ENCODE results near the gene OR5D18. TPM values are rescaled to one million over a fixed set of nuclear protein-coding genes. Genes with fewer than 3 reads are reported as not detected.
"Not testable (repeated sequence)": the region's sequence is repeated elsewhere in the genome, so short reads cannot be mapped to it uniquely, and the experiment has no call there.

The OR5D18 gene
- total RNA-seq = not detected
- long read RNA-seq = 0 reads

DNA sequence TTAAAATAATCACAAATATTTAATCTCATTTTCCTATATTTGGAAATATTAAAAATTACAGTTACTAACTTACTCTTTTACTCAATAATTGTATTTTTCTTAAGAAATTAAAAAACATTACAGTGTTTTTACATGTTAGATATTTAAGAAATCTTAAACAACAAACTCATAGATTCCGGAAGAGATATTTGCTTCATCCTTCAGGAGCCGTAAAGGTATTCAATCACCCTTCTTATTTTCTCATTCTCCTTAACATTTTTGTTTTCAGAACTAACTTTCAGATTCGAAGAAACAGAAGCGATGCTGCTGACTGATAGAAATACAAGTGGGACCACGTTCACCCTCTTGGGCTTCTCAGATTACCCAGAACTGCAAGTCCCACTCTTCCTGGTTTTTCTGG lies at the start of gene OR5D18:
Gene OR5D18, plus strand, starts transcription at position 301 of the 400 bp plus-strand sequence. Its CDS starts 0 bp downstream, at position 301.
- intact Hi-C loops (cut with DNase I) = no loop called here
- no peak for DNase-seq (ENCODE audit: low spot score)

DNA sequence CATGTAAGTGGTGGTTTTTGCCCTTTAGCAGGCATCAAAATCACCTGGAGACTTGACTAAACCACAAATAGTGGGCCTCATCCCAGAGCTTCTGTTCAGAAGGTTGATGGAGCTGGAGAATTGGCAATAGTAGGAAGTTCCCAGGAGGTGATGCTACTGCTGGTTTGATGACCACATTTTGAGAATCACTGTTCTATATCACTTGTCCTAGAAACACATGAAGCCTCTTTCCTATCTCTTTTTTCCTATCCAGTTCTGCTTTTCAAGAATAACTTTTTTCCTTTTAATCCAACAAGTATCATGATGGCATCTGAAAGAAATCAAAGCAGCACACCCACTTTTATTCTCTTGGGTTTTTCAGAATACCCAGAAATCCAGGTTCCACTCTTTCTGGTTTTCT lies 46.3 kb upstream of the OR5D18 start, which contains the start of gene OR5D13:
Gene OR5D13, plus strand, starts transcription at position 301 of the 400 bp plus-strand sequence. Its CDS starts 0 bp downstream, at position 301.
- intact Hi-C loops (cut with DNase I) = no loop called here
- DNase-seq (ENCODE audit: low spot score) = no peak

- intact Hi-C loops (cut with DNase I) = no loop called here
- no peak for DNase-seq (ENCODE audit: low spot score)
Measured at GRCh38 chr11:55791606-55792005, 27.8 kb upstream of the OR5D18 start.

GRCh38 chr11:55793321-55793720 lies 26.1 kb upstream of the OR5D18 start:
- intact Hi-C loops (cut with DNase I) = no loop called here
- no peak for DNase-seq (ENCODE audit: low spot score)

- DNase-seq (ENCODE audit: low spot score) = no peak
- intact Hi-C loops (cut with DNase I) = no loop called here
Measured at GRCh38 chr11:55795256-55795655, 24.2 kb upstream of the OR5D18 start, which contains the start of gene OR5D14. Gene OR5D14 (plus strand): TSS chr11:55795556. CDS start chr11:55795556, 0 bp downstream.

DNA sequence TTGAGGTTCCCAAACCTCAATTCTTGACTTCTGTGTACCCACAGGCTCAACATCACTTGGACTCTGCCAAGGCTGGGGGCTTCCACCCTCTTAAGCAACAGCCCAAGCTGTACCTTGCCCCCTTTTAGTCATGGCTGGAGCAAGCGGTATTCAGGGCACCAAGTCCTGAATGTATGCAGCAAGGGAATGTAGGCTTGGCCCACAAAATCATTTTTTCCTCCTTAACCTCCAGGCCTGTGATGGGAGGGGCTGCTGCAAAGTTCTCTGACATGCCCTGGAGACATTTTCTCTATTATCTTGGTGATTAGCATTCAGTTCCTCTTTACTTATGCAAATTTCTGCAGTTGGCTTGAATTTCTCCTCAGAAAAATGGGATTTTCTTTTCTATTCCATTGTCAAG lies 13.2 kb upstream of the OR5D18 start:
- intact Hi-C loops (cut with DNase I) = no loop called here
- DNase-seq (ENCODE audit: low spot score) = no peak

GRCh38 chr11:55811067-55811466 lies 8.4 kb upstream of the OR5D18 start, which contains the start of gene OR5L1:
Gene OR5L1 (plus strand): TSS chr11:55811367. CDS start chr11:55811467, 100 bp downstream.
- DNase-seq (ENCODE audit: low spot score) = no peak
- intact Hi-C loops (cut with DNase I) = no loop called here

GRCh38 chr11:55826919-55827318 lies 7.5 kb downstream of the OR5D18 start, which contains the start of gene OR5L2:
Gene OR5L2 (plus strand): TSS chr11:55827219. CDS start chr11:55827219, 0 bp downstream.
- intact Hi-C loops (cut with DNase I) = no loop called here
- DNase-seq (ENCODE audit: low spot score) = no peak

DNA sequence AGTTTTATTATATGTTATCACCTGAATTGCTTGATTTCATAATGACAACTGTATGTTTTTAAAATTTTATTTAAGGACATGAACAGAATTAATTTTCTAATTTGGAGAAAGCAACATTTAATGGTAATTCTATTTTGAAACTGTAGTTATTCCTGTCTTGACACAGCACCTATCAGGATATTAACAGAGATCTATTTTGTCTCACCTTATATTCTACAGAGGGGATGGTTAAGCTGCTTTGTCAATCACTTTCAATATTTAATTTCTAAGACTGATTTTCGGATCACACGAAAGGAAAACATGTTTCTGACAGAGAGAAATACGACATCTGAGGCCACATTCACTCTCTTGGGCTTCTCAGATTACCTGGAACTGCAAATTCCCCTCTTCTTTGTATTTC lies 19.0 kb downstream of the OR5D18 start, which contains the start of gene OR5D16:
Gene OR5D16, plus strand, starts transcription at position 301 of the 400 bp plus-strand sequence. Its CDS starts 0 bp downstream, at position 301.
- no peak for DNase-seq (ENCODE audit: low spot score)
- intact Hi-C loops (cut with DNase I) = no loop called here

GRCh38 chr11:55847453-55847852 lies 28.0 kb downstream of the OR5D18 start:
- DNase-seq (ENCODE audit: low spot score) = no peak

GRCh38 chr11:55849037-55849436 lies 29.6 kb downstream of the OR5D18 start:
- intact Hi-C loops (cut with DNase I) = no loop called here
- DNase-seq (ENCODE audit: low spot score) = no peak

More at GRCh38 chr11:55847453-55847852, 28.0 kb downstream of the OR5D18 start:
- intact Hi-C loops (cut with DNase I) = no loop called here

GRCh38 chr11:55852141-55852540 lies 32.7 kb downstream of the OR5D18 start:
- no peak for DNase-seq (ENCODE audit: low spot score)
- intact Hi-C loops (cut with DNase I) = no loop called here

DNA sequence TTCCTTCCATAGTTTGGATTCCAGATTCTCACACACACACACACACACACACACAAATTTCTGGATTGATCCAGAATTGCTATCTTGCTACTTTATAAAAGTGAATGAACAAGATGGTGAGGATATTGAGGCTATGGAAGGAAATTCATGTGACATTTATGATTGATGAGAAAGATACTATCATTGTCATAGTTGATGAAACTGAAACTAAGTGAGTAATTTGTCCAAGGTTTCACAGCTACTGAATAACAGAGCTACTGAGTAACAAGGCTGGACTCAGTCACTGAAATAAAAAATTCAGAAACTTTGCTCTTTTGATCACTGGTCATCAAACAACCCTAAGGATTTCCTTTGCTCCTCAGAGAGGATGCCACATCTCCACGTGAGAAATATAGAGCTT lies 35.3 kb downstream of the OR5D18 start:
- intact Hi-C loops (cut with DNase I) = no loop called here
- no peak for DNase-seq (ENCODE audit: low spot score)

DNA sequence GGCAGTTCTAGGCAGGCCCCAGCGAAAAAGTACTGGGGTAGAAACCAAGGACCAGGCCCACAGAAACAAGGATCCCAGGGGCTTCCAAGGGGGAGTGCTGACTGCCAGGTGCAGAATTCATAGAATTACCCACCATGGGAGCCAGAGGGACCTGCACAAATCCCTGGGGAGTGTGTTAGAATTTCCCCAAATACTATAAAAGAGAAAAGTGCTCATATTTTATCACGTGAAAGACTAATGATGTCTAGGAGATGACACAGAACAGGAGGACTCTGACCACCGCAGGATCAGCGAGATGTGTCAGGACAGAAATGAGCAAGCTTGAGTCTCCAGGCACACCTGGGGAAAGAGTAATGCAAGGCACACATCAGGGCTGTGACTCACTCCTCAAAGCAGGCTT lies 47.9 kb downstream of the OR5D18 start:
- intact Hi-C loops (cut with DNase I); DNase-seq (ENCODE audit: low spot score): not testable (repeated sequence)

Other genes with a start within 250 kb of the OR5D18 start
- not detected for gene OR4C16, start 247.5 kb upstream of the OR5D18 start, total RNA-seq
- gene OR4C11, start 212.0 kb upstream of the OR5D18 start, total RNA-seq = not detected
- not detected for gene OR4P4, start 184.5 kb upstream of the OR5D18 start, total RNA-seq
- gene OR4S2, start 171.3 kb upstream of the OR5D18 start, total RNA-seq = not detected
- not detected for gene OR4C6, start 157.4 kb upstream of the OR5D18 start, total RNA-seq
- not detected for gene OR5D13, start 46.2 kb upstream of the OR5D18 start, total RNA-seq
- gene OR5D14, start 24.1 kb upstream of the OR5D18 start, total RNA-seq = not detected
- not detected for gene OR5L1, start 8.3 kb upstream of the OR5D18 start, total RNA-seq
- not detected for gene OR5L2, start 7.6 kb downstream of the OR5D18 start, total RNA-seq
- gene OR5D16, start 19.1 kb downstream of the OR5D18 start, total RNA-seq = not detected
- not detected for gene TRIM51, start 63.7 kb downstream of the OR5D18 start, total RNA-seq
- not detected for gene OR5W2, start 95.0 kb downstream of the OR5D18 start, total RNA-seq
- gene OR5I1, start 116.8 kb downstream of the OR5D18 start, total RNA-seq = not detected
- not detected for gene OR10AG1, start 150.3 kb downstream of the OR5D18 start, total RNA-seq
- gene OR5F1, start 175.0 kb downstream of the OR5D18 start, total RNA-seq = not detected
- not detected for gene OR5AS1, start 208.0 kb downstream of the OR5D18 start, total RNA-seq

All from cardiac septum (tissue), 1 donor.